GM18867 (cell line): ENCODE measurements around the gene PLEKHD1.

ENCODE experiments used
- ATAC-seq: cut with Tn5 transposase; IDR thresholded peaks from one replicate; pipeline ENCODE4 v1.9.1; 2021; ENCODE audit warnings: mild to moderate bottlenecking, moderate library complexity; ENCODE audit not compliant: unreplicated experiment

The PLEKHD1 gene

GRCh38 chr14:69547701-69548348 is 63.3 kb downstream of the PLEKHD1 start:
- ATAC-seq, result no peak

- ATAC-seq, result no peak
These were observed 64.0 kb downstream of the PLEKHD1 start for GRCh38 chr14:69548566-69548965.

- no peak for ATAC-seq
These were observed 67.0 kb downstream of the PLEKHD1 start for GRCh38 chr14:69551511-69551910.

- no peak for ATAC-seq
These were observed 68.7 kb downstream of the PLEKHD1 start for GRCh38 chr14:69553252-69553651.

GRCh38 chr14:69554500-69554899 is 70.0 kb downstream of the PLEKHD1 start:
- ATAC-seq, result no peak

GRCh38 chr14:69558774-69559173 is 74.2 kb downstream of the PLEKHD1 start:
- ATAC-seq, result no peak

- ATAC-seq, result no peak
These were observed 75.1 kb downstream of the PLEKHD1 start for GRCh38 chr14:69559581-69560011.

- no peak for ATAC-seq
These were observed 76.3 kb downstream of the PLEKHD1 start for GRCh38 chr14:69560826-69561225.

GRCh38 chr14:69561893-69562292 is 77.4 kb downstream of the PLEKHD1 start:
- ATAC-seq, result no peak

GRCh38 chr14:69567563-69567962 is 83.0 kb downstream of the PLEKHD1 start:
- ATAC-seq, result no peak

- ATAC-seq, result no peak
These were observed 85.3 kb downstream of the PLEKHD1 start for GRCh38 chr14:69569859-69570258.

GRCh38 chr14:69570836-69571330 is 86.4 kb downstream of the PLEKHD1 start:
- no peak for ATAC-seq

GRCh38 chr14:69571449-69572029 is 87.0 kb downstream of the PLEKHD1 start:
- no peak for ATAC-seq

GRCh38 chr14:69572030-69572840 is 87.7 kb downstream of the PLEKHD1 start:
- no peak for ATAC-seq

- ATAC-seq, result no peak
These were observed 88.3 kb downstream of the PLEKHD1 start for GRCh38 chr14:69572841-69573135.

- ATAC-seq, result no peak
These were observed 88.8 kb downstream of the PLEKHD1 start for GRCh38 chr14:69573205-69573830.

- no peak for ATAC-seq
These were observed 89.3 kb downstream of the PLEKHD1 start for GRCh38 chr14:69573831-69574262.

- peak; percentile 43 for ATAC-seq
These were observed 89.9 kb downstream of the PLEKHD1 start, which contains the start of gene CCDC177 for GRCh38 chr14:69574263-69574953. Gene CCDC177, minus strand, starts transcription at chr14:69574871. Its CDS starts 1,249 bp downstream, at chr14:69573622.

GRCh38 chr14:69574954-69575295 is 90.4 kb downstream of the PLEKHD1 start:
- no peak for ATAC-seq

GRCh38 chr14:69579476-69579875 is 94.9 kb downstream of the PLEKHD1 start:
- ATAC-seq, result no peak
